ENCODE data around the gene SNHG17.

GRCh38 chr20:38402089-38402488 is 33.0 kb downstream of the SNHG17 start:
- TF ChIP-seq CTCF (IDR thresholded peaks at IDR 0.05 in 8 of 11, conservative IDR thresholded peaks at IDR 0.05 in 3 of 11) (no peak), POLR2AphosphoS5 (IDR thresholded peaks at IDR 0.05) (no peak), POLR2A (IDR thresholded peaks at IDR 0.05) (no peak)
